NCI-H774 (cell line): ENCODE results near the gene CASD1.

Experiments used
- DNase-seq: peaks from one replicate; lab custom pipeline; 2025; lab: John Stamatoyannopoulos, UW

The CASD1 gene

DNA sequence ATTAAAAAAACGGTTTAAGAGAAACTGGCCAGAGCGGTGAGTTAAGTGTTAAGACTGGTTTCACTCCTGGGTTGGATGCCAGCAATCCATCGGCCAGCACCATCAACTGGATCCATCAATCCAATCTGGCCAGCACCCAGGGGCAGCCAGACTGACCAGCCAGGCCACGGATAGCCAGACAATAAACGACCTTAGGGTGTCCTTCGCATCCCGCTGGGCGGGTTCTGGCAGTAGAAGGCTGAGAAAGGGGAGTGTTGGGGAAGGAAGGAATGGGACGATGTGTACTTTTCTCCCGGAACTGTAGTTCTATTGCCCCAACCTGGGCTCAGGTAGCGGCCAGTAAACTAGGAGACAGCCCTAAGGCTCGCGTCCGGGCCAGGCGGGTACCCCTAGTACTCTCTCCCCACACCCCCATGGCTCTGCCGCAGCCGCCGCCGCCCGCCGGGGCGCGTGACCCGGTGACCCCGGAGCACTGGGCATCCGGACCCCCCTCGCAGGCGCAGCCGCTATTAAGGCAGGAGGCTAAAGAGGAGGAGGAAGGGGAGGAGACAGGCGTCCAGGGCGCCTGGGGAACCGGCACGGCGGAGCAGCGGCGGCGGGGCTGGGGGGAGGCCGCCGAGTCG, at the start of gene CASD1:
TSS of gene CASD1 (plus strand) at position 546 of the 623 bp plus-strand sequence. CDS start 276 bp downstream, outside the sequence.
- DNase-seq = peak; percentile 43

DNA sequence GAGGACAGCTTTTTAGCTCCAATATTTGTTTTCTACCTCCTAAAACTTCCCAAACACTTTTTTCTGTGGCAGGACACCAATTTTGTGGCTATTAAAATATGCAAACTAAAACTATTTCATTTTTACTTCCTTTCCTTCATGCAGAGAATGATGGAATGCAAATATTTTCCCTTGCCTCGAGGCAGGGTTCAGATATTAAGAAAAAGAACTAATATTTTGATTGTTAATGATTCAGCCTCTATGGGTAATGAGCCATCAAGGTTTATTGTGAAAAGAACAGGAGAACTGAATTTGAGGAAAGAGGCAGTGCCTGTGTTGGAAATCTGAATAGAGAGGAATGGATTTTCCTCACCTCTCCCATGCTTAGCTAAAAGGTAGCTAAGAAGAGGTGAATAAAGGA, 43.1 kb upstream of the CASD1 start:
- no peak for DNase-seq

DNA sequence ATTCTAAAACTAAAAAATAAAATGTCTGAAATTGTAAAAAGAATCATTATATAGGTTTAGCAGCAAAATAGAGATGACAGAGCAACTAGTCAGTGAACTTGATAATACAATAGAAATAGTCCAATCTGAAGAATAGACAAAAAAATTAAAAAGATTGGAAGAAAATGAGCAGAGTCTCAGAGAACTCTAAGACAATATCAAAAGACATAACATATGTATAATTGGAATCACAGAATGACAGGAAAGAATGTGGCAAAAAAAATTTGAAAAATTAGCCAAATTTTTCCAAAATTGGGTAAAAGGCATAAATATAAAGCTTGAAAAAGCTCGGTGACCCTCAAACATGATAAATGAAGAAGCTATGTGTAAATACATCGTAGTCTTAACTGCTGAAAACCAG, 38.0 kb upstream of the CASD1 start:
- no peak for DNase-seq

DNA sequence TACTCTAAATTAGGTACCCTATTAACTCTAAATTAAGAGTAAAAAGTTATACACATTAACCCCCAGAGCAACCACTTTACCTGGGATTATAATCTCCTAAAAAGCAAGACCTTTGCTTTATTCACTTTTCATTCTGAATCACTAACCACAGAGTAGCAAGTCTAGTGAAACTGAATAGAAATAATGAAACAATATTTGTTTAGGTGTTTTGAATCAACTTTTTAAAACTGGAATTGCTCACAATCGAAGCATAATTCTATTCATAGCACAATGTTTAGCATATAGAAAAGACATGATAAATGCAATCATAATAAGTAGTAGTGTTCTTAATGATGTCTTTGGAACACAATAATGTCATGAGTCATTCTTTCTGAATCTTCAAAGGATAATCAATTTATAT, 37.0 kb upstream of the CASD1 start:
- DNase-seq = no peak

DNA sequence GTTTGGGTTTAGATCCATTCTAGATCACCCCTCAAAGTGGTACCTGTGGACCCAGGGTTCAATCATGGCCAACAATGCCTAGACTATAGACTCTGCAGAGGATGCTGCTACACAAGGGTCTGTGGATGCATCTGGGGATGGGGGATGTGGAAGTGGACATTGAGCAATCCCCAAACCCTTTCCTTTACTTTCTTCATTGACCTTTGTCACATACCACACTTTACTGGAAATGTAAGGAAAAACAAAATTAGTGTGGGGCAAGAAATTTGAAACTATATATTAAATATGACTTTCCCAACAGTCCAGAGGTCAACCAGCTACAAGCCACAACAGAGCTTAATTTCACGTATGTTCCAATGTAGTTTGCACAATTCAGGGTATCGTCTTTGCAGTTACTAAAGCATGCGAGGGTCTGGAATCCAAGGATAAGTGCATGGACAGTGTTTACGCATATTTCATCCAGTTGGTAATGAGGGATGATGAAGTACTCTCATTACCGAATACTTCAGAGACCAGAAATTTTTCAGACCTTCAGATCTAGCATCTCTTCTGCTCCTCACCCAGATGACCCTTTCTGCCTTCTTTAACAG, 33.3 kb upstream of the CASD1 start:
- DNase-seq = no peak

DNA sequence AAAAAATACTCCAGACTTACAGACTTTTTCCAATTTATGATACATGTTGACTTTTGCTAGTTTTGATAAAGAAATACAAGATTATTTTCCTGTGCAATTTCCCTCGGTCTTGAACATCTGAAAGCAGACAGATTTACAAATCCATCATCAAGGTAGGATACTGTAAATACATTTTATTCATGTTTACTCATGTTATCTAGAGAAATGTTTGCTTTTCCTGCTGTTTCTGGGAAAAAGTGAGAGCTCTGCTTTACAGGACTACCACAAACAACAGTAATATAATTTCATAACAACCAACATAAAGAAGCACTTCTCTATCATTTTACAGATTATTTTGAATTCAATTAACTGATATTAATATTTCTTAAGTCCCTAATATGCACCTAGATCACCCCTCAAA, 31.7 kb upstream of the CASD1 start:
- DNase-seq = no peak

DNA sequence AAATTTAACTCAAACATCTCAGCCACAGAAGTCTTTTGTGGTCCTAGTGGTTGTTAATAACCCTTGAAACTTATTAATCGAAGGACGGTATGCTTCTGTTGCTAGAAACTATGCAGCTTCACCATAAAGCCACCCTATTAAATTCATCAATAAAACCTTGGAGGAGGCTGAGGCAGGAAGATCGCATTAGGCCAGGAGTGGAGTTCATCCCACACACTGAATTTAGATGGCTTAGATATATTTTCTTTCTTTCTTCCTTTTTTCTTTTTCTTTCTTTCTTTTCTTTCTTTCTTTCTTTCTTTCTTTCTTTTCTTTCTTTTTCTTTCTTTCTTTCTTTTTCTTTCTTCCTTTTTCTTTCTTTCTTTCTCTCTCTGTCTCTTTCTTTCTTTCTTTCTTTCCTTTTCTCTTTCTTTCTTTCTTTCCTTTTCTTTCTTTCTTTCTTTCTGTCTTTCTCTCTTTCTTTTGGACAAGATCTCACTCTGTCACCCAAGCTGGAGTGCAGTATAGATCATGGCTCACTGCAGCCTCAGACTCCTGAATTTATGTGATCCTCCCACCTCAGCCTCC, 30.9 kb upstream of the CASD1 start:
- DNase-seq = no peak

DNA sequence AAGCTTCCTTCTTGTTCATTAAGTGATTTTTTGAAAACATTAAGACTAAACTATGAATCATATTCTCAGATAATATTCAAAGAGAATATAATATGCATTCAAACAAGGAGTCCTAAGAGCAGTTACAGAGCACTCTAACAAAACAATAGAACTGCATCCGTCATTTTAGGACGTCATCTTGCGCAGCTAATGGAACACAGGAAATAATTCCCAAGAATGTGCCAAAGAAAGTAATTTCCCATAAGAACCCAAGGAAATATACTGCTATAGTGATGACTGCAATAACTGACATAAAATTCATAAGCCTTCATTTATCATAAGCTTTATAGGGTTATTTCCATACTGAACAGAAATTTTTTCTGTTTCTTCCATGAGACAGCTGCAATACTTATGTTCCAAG, 28.3 kb upstream of the CASD1 start:
- DNase-seq = no peak

DNA sequence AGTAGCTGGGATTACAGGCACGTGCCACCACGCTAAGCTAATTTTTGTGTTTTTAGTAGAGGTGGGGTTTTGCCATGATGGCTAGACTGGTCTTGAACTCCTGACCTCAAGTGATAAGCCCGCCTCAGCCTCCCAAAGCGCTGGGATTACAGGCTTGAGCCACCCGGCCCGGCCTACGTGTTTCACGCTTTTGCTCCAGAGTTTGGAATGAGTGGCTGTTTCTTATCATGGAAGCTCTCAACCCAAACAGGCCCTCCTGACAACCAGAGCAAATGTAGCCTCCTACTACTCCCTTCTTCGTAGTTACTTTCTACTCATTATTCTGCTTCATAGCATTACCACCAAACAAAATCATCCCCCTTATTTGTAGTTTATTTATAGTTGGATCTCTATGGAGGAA, 26.8 kb upstream of the CASD1 start:
- no peak for DNase-seq

DNA sequence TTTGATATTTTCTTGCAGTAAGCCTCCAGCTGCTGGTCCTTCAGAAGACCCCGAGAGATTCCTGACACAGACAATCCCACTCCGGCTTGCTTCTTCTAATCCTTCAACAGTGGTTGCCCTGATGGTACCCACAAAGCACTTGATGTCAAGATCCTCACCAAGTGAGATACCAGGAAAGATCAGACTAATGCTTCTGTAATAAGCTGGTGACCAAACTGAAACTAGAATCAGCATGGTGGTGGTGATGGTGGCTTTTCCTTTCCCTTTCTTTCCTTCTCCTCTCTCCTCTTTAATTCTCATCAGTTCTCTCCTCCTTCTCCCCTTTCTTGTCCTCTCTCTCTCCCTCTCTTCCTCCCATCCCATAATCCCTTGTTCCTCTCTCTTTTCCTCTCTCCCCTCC, 25.8 kb upstream of the CASD1 start:
- DNase-seq = no peak

DNA sequence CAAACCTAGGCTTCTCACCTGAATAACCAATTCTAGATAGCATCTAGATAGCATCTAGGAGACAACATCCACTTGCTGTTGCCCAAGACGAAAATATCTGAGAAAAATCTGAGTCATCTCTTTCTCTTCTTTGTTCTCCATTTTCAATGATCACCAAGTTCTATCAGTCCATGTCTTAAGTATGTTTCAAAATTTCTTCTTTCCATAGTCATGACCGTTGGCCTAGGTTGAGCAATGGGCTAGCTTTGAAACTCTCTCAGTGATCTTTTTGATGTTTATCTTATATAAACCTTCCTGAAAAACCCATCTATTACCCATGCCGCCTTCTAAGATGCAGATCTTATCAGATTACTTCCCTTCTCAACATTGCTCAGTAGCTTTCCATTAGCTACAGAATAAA, 23.4 kb upstream of the CASD1 start:
- DNase-seq = no peak

DNA sequence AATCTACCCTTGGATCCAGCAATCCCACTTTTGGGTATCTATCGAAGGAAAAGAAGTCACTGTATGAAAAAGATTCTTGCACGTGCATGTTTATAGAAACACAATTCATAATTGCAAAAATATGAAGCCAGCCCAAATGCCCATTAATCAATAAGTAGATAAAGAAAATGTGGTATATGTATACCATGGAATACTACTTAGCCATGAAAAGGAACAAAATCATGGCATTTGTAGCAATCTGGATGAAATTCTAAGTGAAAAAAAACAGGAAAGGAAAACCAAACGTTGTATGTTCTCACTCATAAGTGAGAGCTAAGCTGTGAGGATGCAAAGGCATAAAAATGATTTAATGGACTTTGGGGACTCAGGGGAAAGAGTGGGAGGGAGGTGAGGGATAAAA, 18.2 kb upstream of the CASD1 start:
- DNase-seq = no peak

DNA sequence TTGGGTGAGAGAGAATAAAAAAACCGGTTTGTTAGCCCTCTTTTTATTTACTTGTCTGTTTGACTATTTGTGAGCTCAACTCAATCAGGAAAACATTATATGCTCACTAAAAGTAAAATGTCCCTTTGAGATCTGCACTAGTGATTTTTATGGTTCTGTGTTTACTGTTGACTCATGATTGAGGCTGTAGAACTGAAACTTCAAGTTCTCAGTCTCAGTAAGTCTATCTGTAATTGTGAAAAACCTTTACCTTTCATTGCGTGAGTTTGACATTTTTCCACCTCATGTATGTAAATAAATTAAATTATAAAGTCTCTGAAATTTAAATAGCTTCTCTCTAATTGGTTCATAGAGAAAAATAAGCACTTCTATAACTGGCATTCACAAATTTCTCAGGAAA, 17.0 kb upstream of the CASD1 start:
- DNase-seq = no peak

DNA sequence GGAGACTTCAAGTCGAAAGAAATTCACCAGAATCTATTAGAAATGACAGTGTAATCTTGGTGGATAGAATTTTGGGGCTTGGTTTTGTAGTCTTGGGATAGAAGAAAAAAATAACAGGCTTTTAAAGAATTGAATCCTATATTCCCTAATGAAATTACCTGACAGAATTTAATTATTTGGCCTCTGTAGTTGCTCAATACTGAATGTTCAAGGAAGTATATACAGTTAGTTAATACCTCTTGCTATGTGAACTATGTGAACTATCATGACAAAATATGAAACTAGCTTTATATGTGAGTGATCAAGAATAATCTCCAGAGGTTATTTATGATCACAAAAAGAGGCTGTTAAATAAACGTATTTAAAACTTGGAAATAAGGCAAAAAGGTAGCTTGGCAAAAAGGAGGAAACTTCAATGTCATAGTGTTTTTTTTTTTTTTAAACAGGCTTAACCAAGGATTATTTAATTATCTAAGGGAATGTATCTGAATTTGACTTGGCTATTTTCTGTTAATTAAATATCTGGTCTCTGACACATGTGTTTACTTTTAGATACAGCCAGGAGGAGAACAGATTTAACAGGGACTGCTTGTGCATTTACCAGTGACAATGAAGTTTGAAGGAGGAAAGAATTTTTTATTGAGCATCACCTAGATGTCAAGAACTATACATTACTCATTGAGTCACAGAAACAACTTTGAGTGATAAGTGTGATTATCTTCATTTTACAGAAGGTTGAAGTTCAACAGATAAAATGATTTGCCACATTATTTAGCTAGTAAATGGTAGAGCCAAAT, 11.5 kb upstream of the CASD1 start:
- no peak for DNase-seq

DNA sequence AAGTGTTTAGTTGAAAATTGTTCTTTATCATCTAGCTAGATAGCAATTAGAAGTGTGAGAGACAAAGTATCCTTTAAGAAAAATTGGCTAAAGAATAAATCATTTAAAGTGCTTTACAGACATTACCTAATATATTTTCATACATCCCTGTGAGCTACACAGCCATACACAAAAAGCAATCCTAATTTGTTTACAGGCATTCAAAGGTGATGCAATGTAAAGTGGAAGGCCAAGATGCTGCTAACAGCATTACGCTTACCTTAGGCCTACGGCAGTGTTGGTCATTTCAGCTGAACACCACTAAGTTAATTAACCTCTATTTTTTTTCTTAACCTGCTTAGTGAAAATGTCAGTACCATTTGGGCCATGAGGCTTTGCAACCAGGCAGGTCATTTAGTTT, 10.7 kb upstream of the CASD1 start:
- no peak for DNase-seq

DNA sequence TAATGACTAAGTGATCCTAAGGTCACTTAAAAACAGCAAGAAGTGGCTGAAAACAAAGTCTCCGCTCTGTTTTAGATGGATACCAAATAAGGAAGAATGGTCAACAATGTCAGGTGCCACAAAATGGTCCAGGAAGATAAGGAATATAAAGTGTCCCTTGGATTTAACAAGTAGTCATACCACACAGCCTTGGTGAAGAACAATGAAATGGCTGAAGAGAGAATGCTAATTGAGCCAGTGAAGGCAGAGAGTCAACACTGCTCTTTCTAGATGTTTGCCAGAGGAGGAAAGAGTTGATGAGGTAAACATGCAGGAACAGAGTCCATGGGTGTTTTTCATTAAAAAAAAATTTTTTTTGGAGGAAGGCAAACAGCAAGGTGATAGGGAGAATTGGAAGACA, 2.1 kb upstream of the CASD1 start:
- DNase-seq = no peak

DNA sequence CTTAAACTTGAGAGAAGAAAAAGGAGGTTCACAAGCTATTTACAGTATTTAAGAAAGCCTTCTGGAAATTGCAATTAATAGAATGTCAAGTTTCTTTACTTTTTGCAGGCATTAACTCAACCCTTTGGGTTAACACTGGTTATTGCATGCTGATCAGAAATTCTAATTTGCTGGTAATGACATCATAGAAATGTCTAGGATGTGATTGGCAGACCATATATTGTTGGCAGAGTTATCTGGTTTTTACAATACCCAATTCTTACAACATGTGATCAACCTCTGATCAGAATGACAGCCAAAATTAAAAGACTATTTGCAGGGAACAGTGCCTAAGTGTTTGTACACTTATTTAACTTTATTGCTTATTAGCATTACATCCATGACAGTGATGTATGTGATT, 1.6 kb upstream of the CASD1 start:
- no peak for DNase-seq

DNA sequence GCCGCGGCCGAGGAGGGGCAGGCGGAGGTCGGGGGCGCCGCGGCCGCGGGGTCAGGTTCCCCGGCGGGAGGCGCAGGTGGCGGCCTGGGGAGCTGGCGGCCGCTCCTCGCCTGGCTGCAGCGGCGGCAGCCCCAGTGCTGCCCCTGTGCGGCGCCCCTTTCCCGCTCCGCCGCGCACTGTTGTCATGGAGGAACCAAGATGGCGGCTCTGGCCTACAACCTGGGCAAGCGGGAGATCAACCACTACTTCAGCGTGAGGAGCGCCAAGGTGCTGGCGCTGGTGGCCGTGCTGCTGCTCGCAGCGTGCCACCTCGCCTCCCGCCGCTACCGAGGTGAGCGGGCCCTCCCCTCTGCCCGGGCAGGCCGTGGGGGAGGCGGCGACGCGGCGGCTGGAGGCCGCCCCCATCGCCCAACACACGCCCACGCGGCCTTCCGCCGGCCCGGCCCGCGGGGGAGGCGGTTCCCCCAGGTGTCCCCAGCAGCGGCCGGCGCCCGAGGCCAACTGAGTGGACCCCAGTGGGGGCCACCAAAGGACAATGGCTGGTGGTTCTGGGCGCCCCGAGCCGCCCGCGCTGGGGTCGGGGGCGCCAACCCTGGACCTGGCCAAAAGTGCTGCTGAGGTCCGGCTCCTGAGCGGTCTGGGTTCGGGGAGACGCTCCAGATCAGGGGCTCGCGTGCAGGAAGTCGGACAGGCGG, 425 bp downstream of the CASD1 start:
- DNase-seq = peak; percentile 69

DNA sequence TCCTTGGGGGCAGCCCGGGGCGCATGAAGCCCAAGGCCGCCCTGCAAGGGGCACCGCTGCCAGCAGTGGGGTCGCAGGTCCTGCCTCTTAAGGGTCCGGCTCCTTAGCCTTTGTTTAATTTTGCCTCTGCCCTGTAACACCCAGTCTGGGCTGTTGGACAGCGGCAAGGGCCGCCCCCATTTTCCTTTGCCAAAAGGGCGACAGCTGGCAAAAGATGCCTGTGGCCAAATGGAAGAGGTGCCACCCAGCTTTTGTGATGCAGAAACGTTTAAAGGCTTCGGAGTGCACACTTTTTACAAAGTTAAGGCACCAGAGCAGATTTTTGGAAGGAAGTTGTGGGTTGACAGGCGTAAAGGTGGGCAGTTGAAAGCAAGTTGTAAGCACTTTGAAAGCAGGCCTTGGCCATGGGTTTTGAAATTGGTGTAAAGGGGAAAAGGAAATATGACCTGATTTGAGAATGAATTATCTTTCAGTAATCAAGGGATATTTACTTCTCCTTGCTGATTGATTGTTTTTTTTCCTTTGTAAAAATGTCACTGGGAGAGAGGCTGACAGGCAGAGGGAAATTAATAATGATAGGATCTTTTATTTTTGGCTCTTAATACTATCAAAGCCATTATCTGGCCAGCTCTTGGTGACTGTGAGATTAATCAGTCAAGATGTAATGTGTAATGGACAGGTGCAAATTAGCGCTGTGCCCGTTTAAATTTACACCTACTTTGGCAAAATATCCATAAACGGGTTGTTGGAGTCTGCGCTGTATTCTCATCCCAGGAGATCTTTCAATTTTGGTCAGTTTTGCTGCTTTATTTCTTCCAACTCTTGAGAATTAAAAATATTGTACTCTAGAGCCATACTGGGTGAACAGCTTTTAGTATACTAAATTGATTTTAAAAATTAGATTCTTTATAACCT, 1.2 kb downstream of the CASD1 start:
- DNase-seq = peak; percentile 39

DNA sequence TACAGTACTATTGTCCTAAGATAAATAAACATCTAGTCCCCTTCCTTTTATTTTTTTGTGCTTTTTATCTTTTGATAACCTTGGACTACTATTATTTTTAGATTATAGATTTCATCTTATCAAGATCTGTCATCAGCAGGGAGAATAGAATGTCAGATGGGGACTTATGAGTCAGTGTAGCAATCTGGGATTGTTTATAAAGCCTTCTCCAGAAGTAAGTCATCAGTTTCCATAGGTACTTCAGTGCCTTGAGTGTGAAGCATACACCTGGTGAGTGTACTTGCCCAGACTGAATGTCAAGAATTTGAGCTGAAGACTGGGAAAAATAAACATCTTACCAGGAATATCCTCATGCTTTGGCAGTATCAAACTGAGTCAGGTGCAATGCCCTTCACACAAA, 2.1 kb downstream of the CASD1 start:
- no peak for DNase-seq

DNA sequence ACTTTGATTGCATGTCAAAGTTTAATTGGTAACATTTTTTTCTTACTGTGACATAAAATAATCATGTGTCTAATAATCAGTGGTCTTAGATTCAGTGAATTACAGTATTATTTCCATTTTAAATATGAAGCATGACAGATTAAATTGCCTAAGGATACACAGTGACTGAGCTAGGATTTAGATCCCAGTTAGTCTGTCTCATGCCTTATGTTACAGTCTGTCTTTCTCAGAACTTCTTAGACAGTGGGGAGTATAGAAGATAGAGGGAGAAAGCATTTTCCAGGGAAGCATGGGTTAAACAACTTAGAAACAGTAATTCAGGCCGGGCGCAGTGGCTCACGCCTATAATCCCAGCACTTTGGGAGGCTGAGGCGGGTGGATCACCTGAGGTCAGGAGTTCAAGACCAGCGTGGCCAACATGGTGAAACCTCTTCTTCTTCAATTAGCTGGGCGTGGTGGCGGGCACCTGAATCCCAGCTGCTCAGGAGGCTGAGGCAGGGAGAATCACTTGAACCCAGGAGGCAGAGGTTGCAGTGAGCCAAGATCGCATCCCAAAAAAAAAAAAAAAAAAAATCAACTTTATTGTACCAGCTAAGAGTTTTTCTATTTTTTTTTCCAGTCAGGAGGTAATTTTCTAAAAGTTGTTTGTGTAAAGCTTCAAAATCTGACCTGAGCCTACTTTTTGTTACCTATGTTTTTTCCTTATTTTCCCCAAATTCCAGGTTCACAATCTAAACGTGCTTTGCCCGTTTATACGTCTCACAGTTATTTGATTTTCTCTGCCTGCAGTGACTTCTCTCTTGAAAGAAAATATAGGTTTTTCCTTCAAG, 3.3 kb downstream of the CASD1 start:
- no peak for DNase-seq
